ENCODE results near the gene UBA7. TPM values are rescaled to one million over a fixed set of nuclear protein-coding genes. Genes with fewer than 3 reads are reported as not detected.

The UBA7 gene
- total and polyA plus RNA-seq, 2 donors from 2014 or later, result 29.8 to 102 TPM

DNA sequence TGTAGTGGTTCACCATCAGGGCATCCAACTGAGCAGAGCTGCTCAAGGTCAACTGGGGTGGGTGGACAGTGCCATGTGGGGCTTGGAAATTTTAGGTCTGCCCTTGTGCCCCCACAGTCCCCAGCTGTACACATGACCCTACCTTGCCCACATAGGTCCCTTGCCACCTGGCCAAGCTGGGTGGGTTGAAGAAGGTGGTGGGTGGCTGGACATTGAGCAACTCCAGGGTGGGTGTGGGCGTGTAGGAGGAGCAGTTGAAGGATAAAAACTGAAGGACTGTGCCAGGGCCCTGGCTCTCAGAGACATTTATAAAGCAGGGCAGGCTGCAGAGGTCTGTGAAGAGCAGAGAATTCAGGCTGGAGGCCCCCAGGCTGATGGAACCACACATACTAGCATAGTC, 14.6 kb downstream of the UBA7 start:
- H3K27me3 ChIP-seq (ENCODE audit: control insufficient read depth, insufficient read depth, low read length), result no peaks in the 10 kb centered on the region
- no peaks in the 10 kb centered on the region for H3K9me3 ChIP-seq (ENCODE audit: control insufficient read depth in 2 of 3, insufficient read depth in 1 of 3, low read length in 3 of 3)
- H3K9ac ChIP-seq (ENCODE audit: low read length in 3 of 3), result no peak overlapping the region
- H3K4me1 ChIP-seq (ENCODE audit: control insufficient read depth in 2 of 3, insufficient read depth in 2 of 3, low read depth in 1 of 3, low read length in 3 of 3), result peaks cover 0 to 8% (median 0%) of the 10 kb centered on the region in 3 donors
- intact Hi-C loops (cut with DNase I), result no loop called here
- TF ChIP-seq, protein P1, sequence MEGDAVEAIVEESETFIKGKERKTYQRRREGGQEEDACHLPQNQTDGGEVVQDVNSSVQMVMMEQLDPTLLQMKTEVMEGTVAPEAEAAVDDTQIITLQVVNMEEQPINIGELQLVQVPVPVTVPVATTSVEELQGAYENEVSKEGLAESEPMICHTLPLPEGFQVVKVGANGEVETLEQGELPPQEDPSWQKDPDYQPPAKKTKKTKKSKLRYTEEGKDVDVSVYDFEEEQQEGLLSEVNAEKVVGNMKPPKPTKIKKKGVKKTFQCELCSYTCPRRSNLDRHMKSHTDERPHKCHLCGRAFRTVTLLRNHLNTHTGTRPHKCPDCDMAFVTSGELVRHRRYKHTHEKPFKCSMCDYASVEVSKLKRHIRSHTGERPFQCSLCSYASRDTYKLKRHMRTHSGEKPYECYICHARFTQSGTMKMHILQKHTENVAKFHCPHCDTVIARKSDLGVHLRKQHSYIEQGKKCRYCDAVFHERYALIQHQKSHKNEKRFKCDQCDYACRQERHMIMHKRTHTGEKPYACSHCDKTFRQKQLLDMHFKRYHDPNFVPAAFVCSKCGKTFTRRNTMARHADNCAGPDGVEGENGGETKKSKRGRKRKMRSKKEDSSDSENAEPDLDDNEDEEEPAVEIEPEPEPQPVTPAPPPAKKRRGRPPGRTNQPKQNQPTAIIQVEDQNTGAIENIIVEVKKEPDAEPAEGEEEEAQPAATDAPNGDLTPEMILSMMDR (IDR thresholded peaks at IDR 0.05; ENCODE audit: borderline replicate concordance, extremely low read depth, insufficient read depth), result no peak
- FAIRE-seq, result no peak
- no peak overlapping the region for H3K27ac ChIP-seq (ENCODE audit: low read depth in 2 of 2, low read length in 2 of 2)
- no peak overlapping the region for H3K4me3 ChIP-seq (ENCODE audit: low read length in 3 of 3)
- no peaks in the 10 kb centered on the region for H3K36me3 ChIP-seq (ENCODE audit: control insufficient read depth in 2 of 3, insufficient read depth in 3 of 3, low read length in 3 of 3)
- DNase-seq, result peak in 1 of 5 donors; percentile 15

GRCh38 chr3:49794926-49795905, 18.5 kb downstream of the UBA7 start:
- no peaks in the 10 kb centered on the region for H3K9me3 ChIP-seq (ENCODE audit: control insufficient read depth in 2 of 3, insufficient read depth in 1 of 3, low read length in 3 of 3)
- intact Hi-C loops (cut with DNase I), result no loop called here
- DNase-seq (peak in 1 of 5 donors; percentile 69), FAIRE-seq (no peak)
- no peaks in the 10 kb centered on the region for H3K27me3 ChIP-seq (ENCODE audit: control insufficient read depth, insufficient read depth, low read length)
- no peak overlapping the region for H3K27ac ChIP-seq (ENCODE audit: low read depth in 2 of 2, low read length in 2 of 2)
- TF ChIP-seq, protein P1 (IDR thresholded peaks at IDR 0.05; ENCODE audit: borderline replicate concordance, extremely low read depth, insufficient read depth), result no peak
- no peaks in the 10 kb centered on the region for H3K36me3 ChIP-seq (ENCODE audit: control insufficient read depth in 2 of 3, insufficient read depth in 3 of 3, low read length in 3 of 3)
- no peaks in the 10 kb centered on the region for H3K4me1 ChIP-seq (ENCODE audit: control insufficient read depth in 2 of 3, insufficient read depth in 2 of 3, low read depth in 1 of 3, low read length in 3 of 3)
- no peak overlapping the region for H3K4me3 ChIP-seq (ENCODE audit: low read length in 3 of 3)
- no peak overlapping the region for H3K9ac ChIP-seq (ENCODE audit: low read length in 3 of 3)

DNA sequence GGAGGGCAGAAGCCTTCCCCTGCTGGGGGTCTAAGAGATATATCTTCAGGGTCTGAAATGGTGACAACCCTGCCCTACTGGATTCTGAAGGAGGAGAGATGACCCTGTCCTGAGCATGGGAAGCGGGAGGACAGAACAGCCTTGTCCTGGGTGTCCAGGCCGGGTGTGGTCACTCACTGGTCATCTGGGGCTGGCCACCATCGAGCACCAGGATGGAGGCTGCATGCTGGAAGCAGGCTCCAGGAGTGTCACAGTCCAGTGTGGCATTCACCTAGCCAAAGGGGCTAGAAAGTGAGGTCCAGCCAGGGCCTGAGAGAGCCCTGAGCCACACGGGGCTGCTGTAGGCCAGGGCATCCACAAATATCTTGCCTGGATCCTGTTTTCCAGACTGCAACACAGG, 19.3 kb downstream of the UBA7 start:
- TF ChIP-seq, protein P1 (IDR thresholded peaks at IDR 0.05; ENCODE audit: borderline replicate concordance, extremely low read depth, insufficient read depth), result no peak
- Histone ChIP-seq H3K36me3 (ENCODE audit: control insufficient read depth in 2 of 3, insufficient read depth in 3 of 3, low read length in 3 of 3) (no peaks in the 10 kb centered on the region), H3K27ac (ENCODE audit: low read depth in 2 of 2, low read length in 2 of 2) (no peak overlapping the region), H3K27me3 (ENCODE audit: control insufficient read depth, insufficient read depth, low read length) (no peaks in the 10 kb centered on the region), H3K9ac (ENCODE audit: low read length in 3 of 3) (no peak overlapping the region), H3K4me3 (ENCODE audit: low read length in 3 of 3) (no peak overlapping the region), H3K9me3 (ENCODE audit: control insufficient read depth in 2 of 3, insufficient read depth in 1 of 3, low read length in 3 of 3) (no peaks in the 10 kb centered on the region), H3K4me1 (ENCODE audit: control insufficient read depth in 2 of 3, insufficient read depth in 2 of 3, low read depth in 1 of 3, low read length in 3 of 3) (no peaks in the 10 kb centered on the region)
- DNase-seq, result no peak
- no peak for FAIRE-seq
- intact Hi-C loops (cut with DNase I), result no loop called here
